Right atrium auricular region (tissue), 2 donors: ENCODE measurements around the gene SLC6A1. TPM values are rescaled to one million over a fixed set of nuclear protein-coding genes. Genes with fewer than 3 reads are reported as not detected.

ENCODE experiments used
- DNase-seq: peaks from one replicate; pipeline ENCODE4 v3.0.0-alpha.2; 2019; ENCODE audit warnings: low spot score
- H3K27ac ChIP-seq, 2 donors: fragments of 200-600 bp; sonication (generic); 1 replicate in 1 of 2; 2 replicates in 1 of 2; pipeline ENCODE4 v1.5.1; 2016 to 2019
- H3K27me3 ChIP-seq, 2 donors: fragments of 200-600 bp; sonication (generic); one replicate each; pipeline versions ENCODE4 v1.5.1 to v1.6.0; 2017 to 2019
- H3K36me3 ChIP-seq: fragments of 200-600 bp; sonication (generic); one replicate; pipeline ENCODE4 v1.5.1; 2016
- H3K4me1 ChIP-seq, 2 donors: fragments of 200-600 bp; sonication (generic); one replicate each; pipeline versions ENCODE4 v1.5.1 to v1.6.0; 2017 to 2019
- H3K4me3 ChIP-seq, 2 donors: fragments of 200-600 bp; sonication (generic); 1 replicate in 1 of 2; 2 replicates in 1 of 2; pipeline ENCODE4 v1.5.1; 2017 to 2019; ENCODE audit warnings: mild to moderate bottlenecking in 1 of 2, moderate library complexity in 1 of 2
- H3K9me3 ChIP-seq, 2 donors: fragments of 200-600 bp; sonication (generic); one replicate each; pipeline ENCODE4 v1.5.1; 2019
- total RNA-seq, 2 donors: library from RNA; depleted of rRNA; stranded (reverse); fragments of >200 nt; gene quantifications; one replicate each; pipeline ENCODE4 v1.1.0, GENCODE V29; 2016
- TF ChIP-seq, protein P1 (sequence below), 2 donors: fragments of 200-600 bp; sonication (generic); IDR thresholded peaks; one replicate each; pipeline ENCODE4 v1.5.1; 2019; ENCODE audit warnings: antibody characterized with exemption in 2 of 2

Gene SLC6A1
- total RNA-seq, 2 donors from 2014 or later: 1.3 to 4.1 TPM

DNA sequence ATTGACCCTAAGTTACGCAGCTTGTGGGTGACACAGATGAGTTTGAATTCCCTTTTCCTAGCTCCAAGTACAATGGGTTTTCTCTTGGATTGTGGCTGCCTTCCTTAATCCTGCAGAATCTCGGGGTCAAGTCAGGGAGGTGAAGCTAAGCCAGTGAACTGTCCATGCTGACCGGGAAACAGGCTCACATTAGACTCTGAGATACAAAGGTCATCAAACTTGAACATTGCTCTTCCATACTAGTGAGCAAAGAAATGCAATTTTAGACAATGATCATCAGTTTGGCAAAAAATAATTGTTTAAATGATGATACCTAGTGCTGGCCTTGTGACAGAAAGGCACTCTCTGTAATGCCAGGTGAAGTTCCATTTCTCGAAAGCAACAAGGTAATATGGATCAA is 31.6 kb downstream of the SLC6A1 start:
- TF ChIP-seq, protein P1, sequence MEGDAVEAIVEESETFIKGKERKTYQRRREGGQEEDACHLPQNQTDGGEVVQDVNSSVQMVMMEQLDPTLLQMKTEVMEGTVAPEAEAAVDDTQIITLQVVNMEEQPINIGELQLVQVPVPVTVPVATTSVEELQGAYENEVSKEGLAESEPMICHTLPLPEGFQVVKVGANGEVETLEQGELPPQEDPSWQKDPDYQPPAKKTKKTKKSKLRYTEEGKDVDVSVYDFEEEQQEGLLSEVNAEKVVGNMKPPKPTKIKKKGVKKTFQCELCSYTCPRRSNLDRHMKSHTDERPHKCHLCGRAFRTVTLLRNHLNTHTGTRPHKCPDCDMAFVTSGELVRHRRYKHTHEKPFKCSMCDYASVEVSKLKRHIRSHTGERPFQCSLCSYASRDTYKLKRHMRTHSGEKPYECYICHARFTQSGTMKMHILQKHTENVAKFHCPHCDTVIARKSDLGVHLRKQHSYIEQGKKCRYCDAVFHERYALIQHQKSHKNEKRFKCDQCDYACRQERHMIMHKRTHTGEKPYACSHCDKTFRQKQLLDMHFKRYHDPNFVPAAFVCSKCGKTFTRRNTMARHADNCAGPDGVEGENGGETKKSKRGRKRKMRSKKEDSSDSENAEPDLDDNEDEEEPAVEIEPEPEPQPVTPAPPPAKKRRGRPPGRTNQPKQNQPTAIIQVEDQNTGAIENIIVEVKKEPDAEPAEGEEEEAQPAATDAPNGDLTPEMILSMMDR (IDR thresholded peaks at IDR 0.05): no peak
- no peaks in the 10 kb centered on the region for H3K27me3 ChIP-seq
- no peak overlapping the region for H3K4me3 ChIP-seq

DNA sequence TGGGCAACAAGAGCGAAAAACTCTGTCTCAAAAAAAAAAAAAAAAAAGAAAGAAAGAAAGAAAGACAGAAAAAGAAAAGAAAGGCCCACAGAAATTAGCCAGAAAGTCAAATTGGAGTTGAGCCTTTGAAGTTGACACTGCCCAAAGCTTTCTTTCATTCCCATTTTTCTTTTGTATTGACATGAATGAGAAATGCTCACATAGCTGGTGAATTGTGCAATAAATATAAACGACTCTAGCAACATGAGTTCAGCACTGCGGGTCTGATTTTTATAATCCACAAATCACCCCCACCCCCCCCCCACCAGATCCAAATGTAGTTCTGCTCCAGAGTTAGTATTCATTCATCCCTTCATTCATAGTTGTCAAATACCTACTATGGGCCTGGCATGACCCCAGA is 37.4 kb downstream of the SLC6A1 start:
- H3K4me3 ChIP-seq: no peak overlapping the region
- no peak for DNase-seq
- no peaks in the 10 kb centered on the region for H3K4me1 ChIP-seq
- H3K9me3 ChIP-seq: no peaks in the 10 kb centered on the region
- no peak overlapping the region for H3K27ac ChIP-seq
- no peaks in the 10 kb centered on the region for H3K27me3 ChIP-seq
- H3K36me3 ChIP-seq: no peaks in the 10 kb centered on the region
- TF ChIP-seq, protein P1 (IDR thresholded peaks at IDR 0.05): no peak

More for the DNA sequence above, 31.6 kb downstream of the SLC6A1 start:
- H3K36me3 ChIP-seq: no peaks in the 10 kb centered on the region
- H3K9me3 ChIP-seq: no peaks in the 10 kb centered on the region
- H3K4me1 ChIP-seq: no peaks in the 10 kb centered on the region
- H3K27ac ChIP-seq: no peak overlapping the region
- no peak for DNase-seq

DNA sequence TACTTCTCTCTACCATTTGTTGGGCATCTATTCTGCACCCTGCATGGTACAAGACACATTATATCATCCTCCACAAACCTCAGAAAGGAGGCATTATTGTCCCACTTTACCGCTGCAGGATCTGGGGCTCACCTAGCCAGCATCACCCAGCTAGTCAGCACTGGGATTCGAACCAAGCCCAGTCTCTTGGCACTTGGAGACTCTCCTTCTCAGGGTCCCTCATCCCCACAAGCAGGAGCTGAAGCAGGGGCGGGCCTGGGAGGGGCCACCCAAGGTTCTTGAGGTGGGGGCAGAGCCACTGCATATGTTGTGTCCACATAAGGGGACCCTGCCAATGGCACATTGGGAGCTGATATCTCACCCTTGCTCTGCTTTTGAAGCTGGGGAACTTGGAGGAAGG is 41.3 kb downstream of the SLC6A1 start:
- Histone ChIP-seq H3K27ac (no peak overlapping the region), H3K9me3 (no peaks in the 10 kb centered on the region), H3K27me3 (no peaks in the 10 kb centered on the region), H3K4me1 (no peaks in the 10 kb centered on the region), H3K36me3 (no peaks in the 10 kb centered on the region), H3K4me3 (no peak overlapping the region)
- TF ChIP-seq, protein P1 (IDR thresholded peaks at IDR 0.05): no peak
- no peak for DNase-seq

GRCh38 chr3:11034309-11034985 is 41.9 kb downstream of the SLC6A1 start:
- H3K9me3 ChIP-seq: no peaks in the 10 kb centered on the region
- H3K4me3 ChIP-seq: no peak overlapping the region
- no peak for DNase-seq

DNA sequence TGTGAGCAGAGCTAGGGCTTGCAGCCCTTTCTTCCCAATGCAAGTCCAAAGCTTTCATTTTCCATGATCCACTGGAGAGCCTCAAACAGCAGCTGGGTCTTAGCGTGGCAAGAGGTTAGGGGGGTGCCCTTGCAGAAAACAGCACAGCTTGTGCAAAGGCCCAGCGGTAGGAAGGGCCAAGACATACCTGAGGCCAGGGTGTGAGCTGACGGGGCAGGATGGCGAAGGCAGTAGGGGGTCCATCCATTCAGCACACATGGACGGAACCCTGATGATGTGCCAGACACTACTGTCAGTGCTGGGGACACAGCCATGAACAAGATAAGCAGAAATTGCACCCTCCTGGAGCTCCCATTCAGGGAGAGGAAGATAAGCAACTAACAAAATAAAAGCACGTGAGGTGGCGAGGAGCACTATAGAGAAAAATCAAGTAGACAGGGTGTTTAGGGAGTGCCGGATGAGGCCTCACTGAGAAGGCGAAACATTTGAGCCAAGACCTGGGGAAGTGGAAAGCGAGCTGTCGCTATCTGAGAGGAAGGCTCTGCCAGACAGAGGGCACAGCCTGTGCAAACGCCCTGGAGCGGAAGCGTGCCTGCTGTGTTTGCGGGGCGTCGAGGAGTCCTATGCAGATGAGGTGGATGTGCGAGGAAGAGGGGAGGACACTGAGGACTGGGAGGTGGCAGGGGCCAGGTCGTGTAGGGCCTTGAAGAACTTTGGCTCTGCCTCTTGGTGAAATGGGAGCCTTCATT is 43.4 kb downstream of the SLC6A1 start:
- TF ChIP-seq, protein P1 (IDR thresholded peaks at IDR 0.05): no peak
- Histone ChIP-seq H3K27ac (no peak overlapping the region), H3K36me3 (no peaks in the 10 kb centered on the region), H3K4me1 (no peaks in the 10 kb centered on the region), H3K27me3 (no peaks in the 10 kb centered on the region), H3K9me3 (no peaks in the 10 kb centered on the region), H3K4me3 (no peak overlapping the region)
- DNase-seq: no peak

More at GRCh38 chr3:11034309-11034985, 41.9 kb downstream of the SLC6A1 start:
- H3K4me1 ChIP-seq: no peaks in the 10 kb centered on the region
- no peaks in the 10 kb centered on the region for H3K27me3 ChIP-seq
- TF ChIP-seq, protein P1 (IDR thresholded peaks at IDR 0.05): no peak
- no peaks in the 10 kb centered on the region for H3K36me3 ChIP-seq
- H3K27ac ChIP-seq: no peak overlapping the region
